WTC11 (cell line): Measurements from ENCODE around the gene OSBPL10. TPM values are rescaled to one million over a fixed set of nuclear protein-coding genes. Genes with fewer than 3 reads are reported as not detected.
"Not testable (repeated sequence)": the region's sequence is repeated elsewhere in the genome, so short reads cannot be mapped to it uniquely, and the experiment has no call there.

Experiments used
- ATAC-seq: fragments of 200-7000 bp; cut with Tn5 transposase; 2 replicates; pipeline ENCODE4 v1.10.0; 2021; ENCODE audit warnings: mild to moderate bottlenecking, moderate library complexity
- CTCF ChIA-PET: fragments of 300-600 bp; sonication (Branson Sonifier 250); formaldehyde crosslinking; loops from one replicate; lab custom pipeline; 2021; ENCODE audit warnings: antibody characterized with exemption; lab: Charles Lee
- POLR2A ChIA-PET: fragments of 350-600 bp; sonication (Branson Sonifier 250); formaldehyde crosslinking; loops from one replicate; lab custom pipeline; 2021; ENCODE audit warnings: antibody characterized with exemption; lab: Charles Lee
- DNase-seq: peaks from one replicate; pipeline ENCODE4 v3.0.0; 2021; ENCODE audit warnings: low spot score
- H3K27ac Mint-ChIP-seq: 2 replicates; pipeline ENCODE4 v1.8.0; 2021; ENCODE audit warnings: mixed read lengths
- H3K27me3 Mint-ChIP-seq: 2 replicates; pipeline ENCODE4 v1.8.0; 2021; ENCODE audit warnings: low read depth, mild to moderate bottlenecking, moderate library complexity, mixed read lengths
- H3K36me3 Mint-ChIP-seq: 2 replicates; pipeline ENCODE4 v1.8.0; 2021; ENCODE audit warnings: mixed read lengths
- H3K4me1 Mint-ChIP-seq: 2 replicates; pipeline ENCODE4 v1.8.0; 2022; ENCODE audit warnings: mixed read lengths
- H3K4me3 Mint-ChIP-seq: 2 replicates; pipeline ENCODE4 v1.8.0; 2021; ENCODE audit warnings: mild to moderate bottlenecking, moderate library complexity, mixed read lengths
- H3K9me3 Mint-ChIP-seq: 2 replicates; pipeline ENCODE4 v1.8.0; 2021; ENCODE audit warnings: mixed read lengths
- ELF4 ChIP-seq: sonication (generic); formaldehyde crosslinking; IDR thresholded peaks from 2 replicates; pipeline ENCODE4 v1.8.1; 2022; ENCODE audit warnings: low read depth, mild to moderate bottlenecking, moderate library complexity, missing genetic modification reagents
- GABPB1 ChIP-seq: sonication (generic); formaldehyde crosslinking; IDR thresholded peaks from 2 replicates; pipeline ENCODE4 v1.8.1; 2023; ENCODE audit warnings: mild to moderate bottlenecking, missing genetic modification reagents
- HMGA2 ChIP-seq: fragments of 250-450 bp; sonication (Bioruptor Pico); IDR thresholded peaks from 2 replicates; pipeline ENCODE4 v1.4.0; 2021; ENCODE audit warnings: mild to moderate bottlenecking, moderate library complexity
- IRF2 ChIP-seq: sonication (generic); formaldehyde crosslinking; IDR thresholded peaks from 2 replicates; pipeline ENCODE4 v1.8.0; 2022; ENCODE audit warnings: low read depth, missing genetic modification reagents, borderline replicate concordance
- MYBL2 ChIP-seq: sonication (generic); formaldehyde crosslinking; IDR thresholded peaks from 2 replicates; pipeline ENCODE4 v1.8.1; 2023; ENCODE audit warnings: mild to moderate bottlenecking, moderate library complexity, missing genetic modification reagents
- PRRX2 ChIP-seq: fragments of 250-450 bp; sonication (Bioruptor Pico); IDR thresholded peaks from 2 replicates; pipeline ENCODE4 v1.8.0; 2021; ENCODE audit warnings: mild to moderate bottlenecking
- RELA ChIP-seq: sonication (generic); formaldehyde crosslinking; IDR thresholded peaks from 2 replicates; pipeline ENCODE4 v1.8.1; 2022; ENCODE audit warnings: missing genetic modification reagents, mild to moderate bottlenecking, borderline replicate concordance
- SMAD4 ChIP-seq: sonication (generic); formaldehyde crosslinking; IDR thresholded peaks from 2 replicates; pipeline ENCODE4 v1.8.0; 2022; ENCODE audit warnings: mild to moderate bottlenecking, missing genetic modification reagents
- SOX15 ChIP-seq: fragments of 250-450 bp; sonication (Bioruptor Pico); IDR thresholded peaks from 2 replicates; pipeline ENCODE4 v1.9.0; 2021; ENCODE audit warnings: mild to moderate bottlenecking
- ZNF232 ChIP-seq: sonication (generic); formaldehyde crosslinking; IDR thresholded peaks from 2 replicates; pipeline ENCODE4 v1.8.0; 2022; ENCODE audit warnings: mild to moderate bottlenecking, missing genetic modification reagents
- ZNF396 ChIP-seq: fragments of 250-450 bp; sonication (Bioruptor Pico); IDR thresholded peaks from 2 replicates; pipeline ENCODE4 v1.8.0; 2021; ENCODE audit warnings: mild to moderate bottlenecking, moderate library complexity, borderline replicate concordance
- total RNA-seq: library from RNA; stranded (reverse); gene quantifications from 3 replicates; pipeline ENCODE4 v1.2.3, GENCODE V29; 2021
- TF ChIP-seq, protein P1 (sequence below): sonication (generic); formaldehyde crosslinking; IDR thresholded peaks from 2 replicates; pipeline ENCODE4 v1.8.1; 2022; ENCODE audit warnings: mild to moderate bottlenecking, moderate library complexity, missing genetic modification reagents
- TF ChIP-seq, protein P2 (sequence below): sonication (generic); formaldehyde crosslinking; IDR thresholded peaks from 2 replicates; pipeline ENCODE4 v1.8.0; 2022; ENCODE audit warnings: missing genetic modification reagents
- TF ChIP-seq, protein P3 (sequence below): sonication (generic); formaldehyde crosslinking; IDR thresholded peaks from 2 replicates; pipeline ENCODE4 v1.8.1; 2022; ENCODE audit warnings: low read depth, missing genetic modification reagents, borderline replicate concordance

Gene OSBPL10
- total RNA-seq, 1 experiment from 2014 or later, result 84.1 TPM

DNA sequence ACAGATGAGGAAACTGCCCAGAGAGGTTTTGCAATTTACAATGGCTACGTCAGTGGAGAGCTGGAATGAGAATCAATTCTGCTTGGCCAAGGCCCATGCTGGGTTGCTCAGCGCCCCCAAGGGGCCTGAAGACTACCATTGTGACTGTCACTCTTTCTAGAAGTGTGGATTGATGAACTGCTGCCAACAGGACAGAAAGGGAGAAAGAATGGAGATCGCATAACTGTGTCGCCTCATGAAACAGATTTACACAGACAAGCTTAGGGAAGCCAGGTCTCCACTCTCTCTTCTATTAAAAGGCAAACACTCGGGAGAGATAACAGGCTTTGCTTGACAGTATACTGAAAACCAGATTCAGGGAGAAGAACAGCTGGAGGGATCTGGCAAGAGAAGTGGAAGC lies 288.3 kb downstream of the OSBPL10 start:
- Mint-ChIP-seq H3K4me3 (no peak overlapping the region), H3K27me3 (no peaks in the 10 kb centered on the region; the same call in 1 of the 2 replicates)
- peak; percentile 64 for ATAC-seq

DNA sequence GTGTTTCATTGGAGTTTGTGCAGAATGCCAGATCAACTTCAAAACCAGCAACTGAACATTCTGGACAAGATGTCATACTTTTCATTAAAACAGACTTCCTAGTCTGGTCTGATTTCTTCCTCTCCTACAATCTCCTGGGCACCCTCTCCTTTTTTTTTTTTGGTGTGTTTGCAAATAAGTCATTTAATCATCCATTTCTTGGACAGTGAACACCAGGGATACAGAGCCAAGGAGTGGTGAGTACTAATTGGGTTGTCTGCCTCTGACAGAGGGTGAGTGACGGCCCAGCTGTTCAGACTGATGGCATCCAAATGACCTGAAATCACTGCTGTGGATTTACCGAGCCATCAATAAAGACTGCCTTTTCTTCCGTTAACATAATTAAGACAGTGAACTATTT lies 290.3 kb downstream of the OSBPL10 start:
- Mint-ChIP-seq H3K27me3 (no peaks in the 10 kb centered on the region; the same call in 1 of the 2 replicates), H3K4me3 (no peak overlapping the region), H3K36me3 (peaks cover 30% of the 10 kb centered on the region), H3K9me3 (peaks cover 24% of the 10 kb centered on the region), H3K4me1 (peaks cover 17% of the 10 kb centered on the region), H3K27ac (no peak overlapping the region)
- no peak for DNase-seq
- ChIA-PET POLR2A (no interaction called here), CTCF (no interaction called here)
- no peak for ATAC-seq
- TF ChIP-seq, protein P1, sequence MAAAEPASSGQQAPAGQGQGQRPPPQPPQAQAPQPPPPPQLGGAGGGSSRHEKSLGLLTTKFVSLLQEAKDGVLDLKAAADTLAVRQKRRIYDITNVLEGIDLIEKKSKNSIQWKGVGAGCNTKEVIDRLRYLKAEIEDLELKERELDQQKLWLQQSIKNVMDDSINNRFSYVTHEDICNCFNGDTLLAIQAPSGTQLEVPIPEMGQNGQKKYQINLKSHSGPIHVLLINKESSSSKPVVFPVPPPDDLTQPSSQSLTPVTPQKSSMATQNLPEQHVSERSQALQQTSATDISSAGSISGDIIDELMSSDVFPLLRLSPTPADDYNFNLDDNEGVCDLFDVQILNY (CRISPR knock-in tag), result no peak
- TF ChIP-seq GABPB1 (no peak), ZNF396 (CRISPR knock-in tag) (no peak)
- TF ChIP-seq, protein P2, sequence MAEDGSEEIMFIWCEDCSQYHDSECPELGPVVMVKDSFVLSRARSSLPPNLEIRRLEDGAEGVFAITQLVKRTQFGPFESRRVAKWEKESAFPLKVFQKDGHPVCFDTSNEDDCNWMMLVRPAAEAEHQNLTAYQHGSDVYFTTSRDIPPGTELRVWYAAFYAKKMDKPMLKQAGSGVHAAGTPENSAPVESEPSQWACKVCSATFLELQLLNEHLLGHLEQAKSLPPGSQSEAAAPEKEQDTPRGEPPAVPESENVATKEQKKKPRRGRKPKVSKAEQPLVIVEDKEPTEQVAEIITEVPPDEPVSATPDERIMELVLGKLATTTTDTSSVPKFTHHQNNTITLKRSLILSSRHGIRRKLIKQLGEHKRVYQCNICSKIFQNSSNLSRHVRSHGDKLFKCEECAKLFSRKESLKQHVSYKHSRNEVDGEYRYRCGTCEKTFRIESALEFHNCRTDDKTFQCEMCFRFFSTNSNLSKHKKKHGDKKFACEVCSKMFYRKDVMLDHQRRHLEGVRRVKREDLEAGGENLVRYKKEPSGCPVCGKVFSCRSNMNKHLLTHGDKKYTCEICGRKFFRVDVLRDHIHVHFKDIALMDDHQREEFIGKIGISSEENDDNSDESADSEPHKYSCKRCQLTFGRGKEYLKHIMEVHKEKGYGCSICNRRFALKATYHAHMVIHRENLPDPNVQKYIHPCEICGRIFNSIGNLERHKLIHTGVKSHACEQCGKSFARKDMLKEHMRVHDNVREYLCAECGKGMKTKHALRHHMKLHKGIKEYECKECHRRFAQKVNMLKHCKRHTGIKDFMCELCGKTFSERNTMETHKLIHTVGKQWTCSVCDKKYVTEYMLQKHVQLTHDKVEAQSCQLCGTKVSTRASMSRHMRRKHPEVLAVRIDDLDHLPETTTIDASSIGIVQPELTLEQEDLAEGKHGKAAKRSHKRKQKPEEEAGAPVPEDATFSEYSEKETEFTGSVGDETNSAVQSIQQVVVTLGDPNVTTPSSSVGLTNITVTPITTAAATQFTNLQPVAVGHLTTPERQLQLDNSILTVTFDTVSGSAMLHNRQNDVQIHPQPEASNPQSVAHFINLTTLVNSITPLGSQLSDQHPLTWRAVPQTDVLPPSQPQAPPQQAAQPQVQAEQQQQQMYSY (CRISPR knock-in tag), result no peak

More for the DNA sequence above, 288.3 kb downstream of the OSBPL10 start:
- TF ChIP-seq ELF4 (CRISPR knock-in tag) (no peak), RELA (CRISPR knock-in tag) (no peak), MYBL2 (CRISPR knock-in tag) (no peak), IRF2 (CRISPR knock-in tag) (no peak), ZNF232 (CRISPR knock-in tag) (no peak), SOX15 (CRISPR knock-in tag) (no peak), SMAD4 (no peak), HMGA2 (CRISPR knock-in tag) (no peak), PRRX2 (CRISPR knock-in tag) (no peak)
- TF ChIP-seq, protein P3, sequence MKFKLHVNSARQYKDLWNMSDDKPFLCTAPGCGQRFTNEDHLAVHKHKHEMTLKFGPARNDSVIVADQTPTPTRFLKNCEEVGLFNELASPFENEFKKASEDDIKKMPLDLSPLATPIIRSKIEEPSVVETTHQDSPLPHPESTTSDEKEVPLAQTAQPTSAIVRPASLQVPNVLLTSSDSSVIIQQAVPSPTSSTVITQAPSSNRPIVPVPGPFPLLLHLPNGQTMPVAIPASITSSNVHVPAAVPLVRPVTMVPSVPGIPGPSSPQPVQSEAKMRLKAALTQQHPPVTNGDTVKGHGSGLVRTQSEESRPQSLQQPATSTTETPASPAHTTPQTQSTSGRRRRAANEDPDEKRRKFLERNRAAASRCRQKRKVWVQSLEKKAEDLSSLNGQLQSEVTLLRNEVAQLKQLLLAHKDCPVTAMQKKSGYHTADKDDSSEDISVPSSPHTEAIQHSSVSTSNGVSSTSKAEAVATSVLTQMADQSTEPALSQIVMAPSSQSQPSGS, result no peak
- TF ChIP-seq, protein P2 (CRISPR knock-in tag), result no peak
- TF ChIP-seq, all 79 proteins: peak for 0
- peaks cover 30% of the 10 kb centered on the region for H3K36me3 Mint-ChIP-seq
- CTCF ChIA-PET, result interaction anchor here (1.1 kb wide), 1 partner anchor 147 kb away, joined by 3 read pairs; no protein-coding TSS in a partner anchor
- H3K4me1 Mint-ChIP-seq, result no peaks in the 10 kb centered on the region
- POLR2A ChIA-PET, result interaction anchor here (0.7 kb wide), 1 partner anchor 808 kb away, joined by 3 read pairs; no protein-coding TSS in a partner anchor
- DNase-seq, result peak; percentile 22
- peaks cover 24% of the 10 kb centered on the region for H3K9me3 Mint-ChIP-seq
- H3K27ac Mint-ChIP-seq, result no peak overlapping the region

DNA sequence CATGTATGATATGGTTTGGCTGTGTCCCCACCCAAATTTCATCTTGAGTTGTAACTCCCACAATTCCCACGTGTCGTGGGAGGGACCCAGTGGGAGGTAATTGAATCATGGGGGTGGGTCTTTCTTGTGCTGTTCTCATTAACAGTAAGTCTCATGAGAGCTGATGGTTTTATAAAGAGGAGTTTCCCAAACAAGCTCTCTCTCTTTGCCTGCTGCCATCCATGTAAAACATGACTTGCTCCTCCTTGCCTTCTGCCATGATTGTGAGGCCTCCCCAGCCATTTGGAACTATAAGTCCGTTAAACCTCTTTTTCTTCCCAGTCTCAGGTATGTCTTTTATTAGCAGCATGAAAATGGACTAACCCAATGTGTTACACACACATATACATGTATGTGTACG lies 291.5 kb downstream of the OSBPL10 start:
- Mint-ChIP-seq H3K9me3 (peaks cover 24% of the 10 kb centered on the region), H3K4me1 (peaks cover 19% of the 10 kb centered on the region), H3K36me3 (peaks cover 31% of the 10 kb centered on the region)
- H3K4me3 Mint-ChIP-seq, DNase-seq, POLR2A ChIA-PET, H3K27ac Mint-ChIP-seq, ATAC-seq, CTCF ChIA-PET, H3K27me3 Mint-ChIP-seq: not testable (repeated sequence)
